Stromal cell of bone marrow (primary cell): ENCODE measurements around the gene RTP4.
"Not testable (repeated sequence)": the region's sequence is repeated elsewhere in the genome, so short reads cannot be mapped to it uniquely, and the experiment has no call there.

Experiments
- DNase-seq: peaks from one replicate; pipeline ENCODE4 v3.0.0-alpha.2; 2012; ENCODE audit warnings: low read depth

RTP4 gene

GRCh38 chr3:187370051-187370450 lies 1.9 kb downstream of the RTP4 start:
- DNase-seq = no peak

GRCh38 chr3:187375581-187375980 lies 7.4 kb downstream of the RTP4 start:
- no peak for DNase-seq

GRCh38 chr3:187377842-187378241 lies 9.7 kb downstream of the RTP4 start:
- no peak for DNase-seq

GRCh38 chr3:187382609-187383151 lies 14.5 kb downstream of the RTP4 start:
- DNase-seq = no peak

- DNase-seq = no peak
Measured at GRCh38 chr3:187383246-187383645, 15.1 kb downstream of the RTP4 start.

- no peak for DNase-seq
Measured at GRCh38 chr3:187385296-187385695, 17.1 kb downstream of the RTP4 start.

- DNase-seq = no peak
Measured at GRCh38 chr3:187396661-187397060, 28.5 kb downstream of the RTP4 start.

- no peak for DNase-seq
Measured at GRCh38 chr3:187398955-187399354, 30.8 kb downstream of the RTP4 start.

- DNase-seq = no peak
Measured at GRCh38 chr3:187400756-187401155, 32.6 kb downstream of the RTP4 start.

- no peak for DNase-seq
Measured at GRCh38 chr3:187401856-187402255, 33.7 kb downstream of the RTP4 start.

GRCh38 chr3:187403768-187404288 lies 35.6 kb downstream of the RTP4 start:
- DNase-seq = peak; percentile 94

GRCh38 chr3:187406927-187407326 lies 38.7 kb downstream of the RTP4 start:
- DNase-seq = peak; percentile 8

- DNase-seq = not testable (repeated sequence)
Measured at GRCh38 chr3:187411991-187412781, 44.0 kb downstream of the RTP4 start.
